HPDE6-E6E7 (cell line): ENCODE data around the gene PLCD1.
"Not testable (repeated sequence)": the region's sequence is repeated elsewhere in the genome, so short reads cannot be mapped to it uniquely, and the experiment has no call there.

Source experiments
- DNase-seq: peaks from one replicate; pipeline ENCODE4 v3.0.0; 2011; ENCODE audit warnings: missing footprints; ENCODE audit errors: extremely low spot score

PLCD1 gene

GRCh38 chr3:38029400-38030125 lies at the start of gene PLCD1:
Gene PLCD1 (minus strand): TSS chr3:38029642. CDS start chr3:38029539, 103 bp downstream.
- no peak for DNase-seq

GRCh38 chr3:38077073-38077472 lies 47.6 kb upstream of the PLCD1 start:
- not testable (repeated sequence) for DNase-seq

GRCh38 chr3:38070013-38070412 lies 40.6 kb upstream of the PLCD1 start:
- DNase-seq: no peak

- no peak for DNase-seq
These were observed 38.2 kb upstream of the PLCD1 start for GRCh38 chr3:38067508-38068233.

GRCh38 chr3:38064453-38064852 lies 35.0 kb upstream of the PLCD1 start:
- DNase-seq: not testable (repeated sequence)

GRCh38 chr3:38062809-38063208 lies 33.4 kb upstream of the PLCD1 start:
- no peak for DNase-seq

GRCh38 chr3:38059591-38059990 lies 30.1 kb upstream of the PLCD1 start:
- no peak for DNase-seq

- DNase-seq: no peak
These were observed 29.7 kb upstream of the PLCD1 start for GRCh38 chr3:38059148-38059547.

- DNase-seq: no peak
These were observed 25.1 kb upstream of the PLCD1 start for GRCh38 chr3:38054499-38055001.

GRCh38 chr3:38053813-38054498 lies 24.5 kb upstream of the PLCD1 start:
- not testable (repeated sequence) for DNase-seq

GRCh38 chr3:38053286-38053685 lies 23.8 kb upstream of the PLCD1 start:
- DNase-seq: not testable (repeated sequence)

- no peak for DNase-seq
These were observed 21.7 kb upstream of the PLCD1 start for GRCh38 chr3:38051131-38051530.

GRCh38 chr3:38049358-38050126 lies 20.1 kb upstream of the PLCD1 start:
- DNase-seq: no peak

- DNase-seq: no peak
These were observed 18.5 kb upstream of the PLCD1 start for GRCh38 chr3:38047896-38048295.

- no peak for DNase-seq
These were observed 17.4 kb upstream of the PLCD1 start for GRCh38 chr3:38046821-38047220.

- DNase-seq: no peak
These were observed 16.6 kb upstream of the PLCD1 start for GRCh38 chr3:38046027-38046426.

- DNase-seq: no peak
These were observed 14.0 kb upstream of the PLCD1 start for GRCh38 chr3:38043486-38043885.

GRCh38 chr3:38040401-38040800 lies 11.0 kb upstream of the PLCD1 start:
- no peak for DNase-seq

GRCh38 chr3:38039899-38040261 lies 10.4 kb upstream of the PLCD1 start:
- DNase-seq: no peak

- no peak for DNase-seq
These were observed 9.9 kb upstream of the PLCD1 start, which contains the start of gene DLEC1 for GRCh38 chr3:38039101-38039898. Gene DLEC1 (plus strand): TSS chr3:38039208. CDS start chr3:38039226, 18 bp downstream.

- DNase-seq: no peak
These were observed 9.0 kb upstream of the PLCD1 start for GRCh38 chr3:38038447-38038911.
